Measurements from ENCODE around the gene OTUD1. TPM values are rescaled to one million over a fixed set of nuclear protein-coding genes. Genes with fewer than 3 reads are reported as not detected.

OTUD1 gene
- polyA plus RNA-seq, 3 donors: 18.8 to 81.0 (median 24.5) TPM

DNA sequence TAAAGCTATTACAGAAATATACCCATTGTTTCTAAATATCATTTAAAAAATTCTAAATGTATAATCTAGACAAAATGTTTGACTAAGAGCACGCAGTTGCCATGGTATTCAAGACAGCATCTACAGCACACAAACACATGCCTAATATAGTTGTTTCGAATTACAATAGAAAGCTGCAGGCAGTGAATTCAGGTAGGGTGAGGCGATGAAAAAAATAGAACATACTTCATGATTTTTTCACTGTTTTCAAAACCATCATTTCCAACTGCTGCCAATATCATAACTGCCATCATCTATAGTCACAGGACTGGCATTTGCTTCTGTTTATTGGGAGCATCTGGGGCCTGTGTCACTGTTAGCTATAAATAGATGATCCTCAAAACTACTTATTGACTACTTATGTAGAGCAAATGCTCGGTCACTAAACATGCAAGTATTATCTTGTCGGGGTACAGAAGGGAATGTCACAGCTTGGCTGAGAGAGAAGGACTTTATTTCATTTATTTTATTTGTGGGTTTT, 34.4 kb upstream of the OTUD1 start:
- no peak overlapping the region for H3K4me2 ChIP-seq (replicated peaks; ENCODE audit: extremely low read depth, low read length, poor library complexity, severe bottlenecking)
- Mint-ChIP-seq H3K4me3 (no peak overlapping the region), H3K27ac (no peak overlapping the region), H3K36me3 (peaks cover 0 to 2% of the 10 kb centered on the region in 2 donors), H3K9me3 (peaks cover 4 to 7% (median 6%) of the 10 kb centered on the region in 7 donors), H3K4me1 (peaks cover 8% of the 10 kb centered on the region), H3K27me3 (ENCODE audit: low read depth in 3 of 3) (peaks cover 0 to 9% (median 2%) of the 10 kb centered on the region in 3 donors)
- H3K79me2 ChIP-seq (ENCODE audit: insufficient read depth, low read length): no peaks in the 10 kb centered on the region
- H3K9me3 ChIP-seq (replicated peaks in 1 of 2; ENCODE audit: control insufficient read depth in 1 of 2, insufficient read depth in 1 of 2, low read length in 2 of 2): no peaks in the 10 kb centered on the region
- H3K4me1 ChIP-seq (ENCODE audit: control insufficient read depth in 1 of 2, insufficient read depth in 2 of 2, low read length in 2 of 2): peaks cover 5 to 9% of the 10 kb centered on the region in 2 donors
- H2AFZ ChIP-seq (ENCODE audit: insufficient read depth, low read depth, low read length, poor library complexity, severe bottlenecking): no peak overlapping the region
- intact Hi-C loops (cut with micrococcal nuclease): no loop called here
- H3K4me3 ChIP-seq (replicated peaks in 1 of 3; ENCODE audit: low read depth in 2 of 3, low read length in 3 of 3): no peak overlapping the region
- no peak overlapping the region for H3K27ac ChIP-seq (ENCODE audit: low read depth in 1 of 2, low read length in 2 of 2)
- TF ChIP-seq, protein P1, sequence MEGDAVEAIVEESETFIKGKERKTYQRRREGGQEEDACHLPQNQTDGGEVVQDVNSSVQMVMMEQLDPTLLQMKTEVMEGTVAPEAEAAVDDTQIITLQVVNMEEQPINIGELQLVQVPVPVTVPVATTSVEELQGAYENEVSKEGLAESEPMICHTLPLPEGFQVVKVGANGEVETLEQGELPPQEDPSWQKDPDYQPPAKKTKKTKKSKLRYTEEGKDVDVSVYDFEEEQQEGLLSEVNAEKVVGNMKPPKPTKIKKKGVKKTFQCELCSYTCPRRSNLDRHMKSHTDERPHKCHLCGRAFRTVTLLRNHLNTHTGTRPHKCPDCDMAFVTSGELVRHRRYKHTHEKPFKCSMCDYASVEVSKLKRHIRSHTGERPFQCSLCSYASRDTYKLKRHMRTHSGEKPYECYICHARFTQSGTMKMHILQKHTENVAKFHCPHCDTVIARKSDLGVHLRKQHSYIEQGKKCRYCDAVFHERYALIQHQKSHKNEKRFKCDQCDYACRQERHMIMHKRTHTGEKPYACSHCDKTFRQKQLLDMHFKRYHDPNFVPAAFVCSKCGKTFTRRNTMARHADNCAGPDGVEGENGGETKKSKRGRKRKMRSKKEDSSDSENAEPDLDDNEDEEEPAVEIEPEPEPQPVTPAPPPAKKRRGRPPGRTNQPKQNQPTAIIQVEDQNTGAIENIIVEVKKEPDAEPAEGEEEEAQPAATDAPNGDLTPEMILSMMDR (IDR thresholded peaks at IDR 0.05): no peak
- H3K27me3 ChIP-seq (ENCODE audit: control insufficient read depth in 2 of 2, insufficient read depth in 2 of 2, low read length in 2 of 2): no peaks in the 10 kb centered on the region
- no peaks in the 10 kb centered on the region for H3K36me3 ChIP-seq (replicated peaks in 1 of 2; ENCODE audit: control insufficient read depth in 1 of 2, insufficient read depth in 2 of 2, low read length in 2 of 2)
- WGBS (ENCODE audit: insufficient coverage): no CpG with 5 or more reads among the region's 5 CpGs
- H3K9ac ChIP-seq (ENCODE audit: insufficient read depth, low read length, poor library complexity, severe bottlenecking): no peak overlapping the region
- DNase-seq: no peak
- no peaks in the 10 kb centered on the region for H4K20me1 ChIP-seq (ENCODE audit: insufficient read depth, low read length)

DNA sequence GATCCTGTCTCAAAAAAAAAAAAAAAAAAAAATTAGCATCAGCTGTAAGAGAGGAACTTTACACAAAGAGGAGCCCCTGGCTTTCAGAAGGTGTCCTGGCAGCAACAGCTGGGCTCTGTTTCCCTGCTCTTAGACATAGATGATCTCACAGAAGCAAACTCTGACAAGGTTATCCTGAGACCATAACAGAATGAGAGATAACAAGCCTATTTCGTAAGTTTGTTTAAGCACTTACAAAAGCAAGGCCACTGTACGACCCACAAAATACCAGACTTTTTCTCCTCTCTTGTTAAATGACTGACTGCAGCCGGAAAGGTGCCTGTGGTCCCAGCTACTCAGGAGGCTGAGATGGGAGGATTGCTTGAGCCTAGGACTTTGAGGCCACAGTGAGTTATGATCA, 33.3 kb upstream of the OTUD1 start:
- no peak overlapping the region for H3K27ac ChIP-seq (ENCODE audit: low read depth in 1 of 2, low read length in 2 of 2)
- intact Hi-C loops (cut with micrococcal nuclease): no loop called here
- no peaks in the 10 kb centered on the region for H3K27me3 ChIP-seq (ENCODE audit: control insufficient read depth in 2 of 2, insufficient read depth in 2 of 2, low read length in 2 of 2)
- Mint-ChIP-seq H3K27me3 (ENCODE audit: low read depth in 3 of 3) (peaks cover 0 to 5% (median 3%) of the 10 kb centered on the region in 3 donors), H3K4me1 (peaks cover 8% of the 10 kb centered on the region), H3K27ac (no peak overlapping the region), H3K9me3 (peaks cover 4 to 7% (median 6%) of the 10 kb centered on the region in 7 donors), H3K4me3 (no peak overlapping the region), H3K36me3 (peaks cover 0 to 2% of the 10 kb centered on the region in 2 donors)
- no peaks in the 10 kb centered on the region for H3K36me3 ChIP-seq (replicated peaks in 1 of 2; ENCODE audit: control insufficient read depth in 1 of 2, insufficient read depth in 2 of 2, low read length in 2 of 2)
- H3K9ac ChIP-seq (ENCODE audit: insufficient read depth, low read length, poor library complexity, severe bottlenecking): no peak overlapping the region
- no peak overlapping the region for H2AFZ ChIP-seq (ENCODE audit: insufficient read depth, low read depth, low read length, poor library complexity, severe bottlenecking)
- peaks cover 5 to 9% of the 10 kb centered on the region in 2 donors for H3K4me1 ChIP-seq (ENCODE audit: control insufficient read depth in 1 of 2, insufficient read depth in 2 of 2, low read length in 2 of 2)
- WGBS (ENCODE audit: insufficient coverage): no CpG with 5 or more reads among the region's 3 CpGs
- TF ChIP-seq, protein P1 (IDR thresholded peaks at IDR 0.05): no peak
- no peaks in the 10 kb centered on the region for H4K20me1 ChIP-seq (ENCODE audit: insufficient read depth, low read length)
- no peaks in the 10 kb centered on the region for H3K9me3 ChIP-seq (replicated peaks in 1 of 2; ENCODE audit: control insufficient read depth in 1 of 2, insufficient read depth in 1 of 2, low read length in 2 of 2)
- H3K4me2 ChIP-seq (replicated peaks; ENCODE audit: extremely low read depth, low read length, poor library complexity, severe bottlenecking): no peak overlapping the region
- H3K79me2 ChIP-seq (ENCODE audit: insufficient read depth, low read length): no peaks in the 10 kb centered on the region
- DNase-seq: no peak
- no peak overlapping the region for H3K4me3 ChIP-seq (replicated peaks in 1 of 3; ENCODE audit: low read depth in 2 of 3, low read length in 3 of 3)
